ENCODE measurements around the gene MEGF9. TPM values are rescaled to one million over a fixed set of nuclear protein-coding genes. Genes with fewer than 3 reads are reported as not detected.

MEGF9 gene
- total and polyA plus RNA-seq, 2 of the 13 experiments (the other 11 are each of a cell fraction or from before 2014, with no cell fraction given) = 3.1 to 3.3 TPM

DNA sequence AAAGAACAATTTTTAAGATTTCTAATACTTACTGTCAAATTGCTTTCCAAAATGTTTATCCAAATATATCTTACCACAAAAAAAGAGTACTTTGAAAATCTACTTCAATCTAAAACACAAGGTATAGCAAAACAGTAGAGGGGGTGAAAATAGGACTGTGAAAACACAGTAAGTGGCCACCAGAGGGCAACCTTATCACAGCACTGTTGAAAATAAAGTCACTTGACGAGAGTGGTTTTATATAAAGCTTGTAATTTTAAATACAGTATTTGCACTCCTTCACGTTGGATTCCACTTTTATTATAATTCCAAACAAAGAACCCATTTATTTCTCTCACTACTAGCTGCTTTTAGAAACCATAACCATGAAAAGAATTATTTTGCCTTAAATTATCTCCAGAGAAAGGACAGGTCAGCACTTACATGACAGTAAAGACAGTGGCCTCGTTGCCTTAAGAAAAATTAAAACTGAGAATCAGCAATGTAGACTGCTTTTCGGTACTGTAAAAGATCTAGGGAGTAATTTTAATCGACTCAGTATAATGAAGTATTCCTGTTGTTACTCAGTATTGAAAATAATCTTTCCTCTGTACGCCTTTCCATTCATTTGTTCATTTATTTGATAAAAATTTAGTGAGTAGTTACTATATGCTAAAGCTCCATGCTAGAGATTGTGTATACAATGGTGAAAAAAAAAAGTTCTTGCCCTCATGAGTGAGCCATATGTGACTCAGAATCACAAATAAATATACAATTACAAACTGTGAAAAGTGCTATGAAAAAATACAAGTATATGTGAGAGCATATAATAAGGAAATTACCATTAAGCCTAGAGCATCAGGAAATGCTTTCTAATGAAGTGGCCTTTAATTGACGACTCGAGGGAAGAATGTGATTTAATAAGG, 94.3 kb downstream of the MEGF9 start (continued):
- TF ChIP-seq CTCF (CRISPR knock-in tag; IDR thresholded peaks at IDR 0.05) (peak; percentile 77), XBP1 (CRISPR knock-in tag; IDR thresholded peaks at IDR 0.05) (no peak), ZUFSP (CRISPR knock-in tag; IDR thresholded peaks at IDR 0.05; ENCODE audit: borderline replicate concordance) (no peak), ZNF550 (CRISPR knock-in tag; IDR thresholded peaks at IDR 0.05; ENCODE audit: borderline replicate concordance) (no peak), NBN (conservative IDR thresholded peaks at IDR 0.05) (no peak), ZNF670 (CRISPR knock-in tag; IDR thresholded peaks at IDR 0.05; ENCODE audit: borderline replicate concordance) (no peak), MAFF (IDR thresholded peaks at IDR 0.05; ENCODE audit: low read depth, low read length) (peak; percentile 36), SMC3 (IDR thresholded peaks at IDR 0.05; ENCODE audit: low read length) (peak; percentile 74), MAFG (CRISPR knock-in tag; IDR thresholded peaks at IDR 0.05) (no peak), ZNF33A (CRISPR knock-in tag; IDR thresholded peaks at IDR 0.05; ENCODE audit: borderline replicate concordance) (no peak), MAFK (conservative IDR thresholded peaks at IDR 0.05 in 1 of 2, IDR thresholded peaks at IDR 0.05 in 1 of 2; ENCODE audit: low read length in 2 of 2) (peak; percentile 28 to 34; a peak in 2 of 4 replicates), STAT6 (CRISPR knock-in tag; IDR thresholded peaks at IDR 0.05; ENCODE audit: borderline replicate concordance) (no peak), FUBP1 (CRISPR knock-in tag; IDR thresholded peaks at IDR 0.05; ENCODE audit: borderline replicate concordance) (no peak), KAT2B (IDR thresholded peaks at IDR 0.05; ENCODE audit: borderline replicate concordance, low read depth, low read length) (no peak), MYPOP (CRISPR knock-in tag; IDR thresholded peaks at IDR 0.05) (no peak)
- TF ChIP-seq, protein P1, sequence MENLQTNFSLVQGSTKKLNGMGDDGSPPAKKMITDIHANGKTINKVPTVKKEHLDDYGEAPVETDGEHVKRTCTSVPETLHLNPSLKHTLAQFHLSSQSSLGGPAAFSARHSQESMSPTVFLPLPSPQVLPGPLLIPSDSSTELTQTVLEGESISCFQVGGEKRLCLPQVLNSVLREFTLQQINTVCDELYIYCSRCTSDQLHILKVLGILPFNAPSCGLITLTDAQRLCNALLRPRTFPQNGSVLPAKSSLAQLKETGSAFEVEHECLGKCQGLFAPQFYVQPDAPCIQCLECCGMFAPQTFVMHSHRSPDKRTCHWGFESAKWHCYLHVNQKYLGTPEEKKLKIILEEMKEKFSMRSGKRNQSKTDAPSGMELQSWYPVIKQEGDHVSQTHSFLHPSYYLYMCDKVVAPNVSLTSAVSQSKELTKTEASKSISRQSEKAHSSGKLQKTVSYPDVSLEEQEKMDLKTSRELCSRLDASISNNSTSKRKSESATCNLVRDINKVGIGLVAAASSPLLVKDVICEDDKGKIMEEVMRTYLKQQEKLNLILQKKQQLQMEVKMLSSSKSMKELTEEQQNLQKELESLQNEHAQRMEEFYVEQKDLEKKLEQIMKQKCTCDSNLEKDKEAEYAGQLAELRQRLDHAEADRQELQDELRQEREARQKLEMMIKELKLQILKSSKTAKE (CRISPR knock-in tag; IDR thresholded peaks at IDR 0.05; ENCODE audit: borderline replicate concordance) = no peak
